K562 (cell line): Measurements from ENCODE around the gene ZDHHC6. TPM values are rescaled to one million over a fixed set of nuclear protein-coding genes. Genes with fewer than 3 reads are reported as not detected.

Experiments used
- ATAC-seq: fragments of 200-7000 bp; cut with Tn5 transposase; 3 replicates; pipeline ENCODE4 v1.9.1; 2020; ENCODE audit warnings: moderate library complexity
- BruUV-seq: library from RNA; stranded (reverse); fragments of 400-500 nt; replicated peaks from 2 replicates; lab custom pipeline; 2021; lab: Mats Ljungman, UMichigan
- CTCF ChIA-PET: fragments of 300-600 bp; formaldehyde crosslinking; extraction: SDS; loops from one replicate; lab custom pipeline; 2021; ENCODE audit warnings: low intra/inter-chr PET ratio; lab: Yijun Ruan, JAX
- POLR2A ChIA-PET: fragments of 300-600, 350-650 bp; sonication (Branson Sonifier 250); formaldehyde crosslinking; extraction: SDS; loops from one replicate; lab custom pipeline; 2021; ENCODE audit warnings: antibody characterized with exemption, inconsistent platforms; lab: Yijun Ruan, JAX
- DNase-seq, 4 experiments: peaks; one replicate each; pipeline versions ENCODE4 v3.0.0 to v3.0.0-alpha.2; 2011 to 2018; ENCODE audit warnings: low spot score in 3 of 4, mixed read lengths in 3 of 4; ENCODE audit errors: extremely low read depth in 1 of 4
- FAIRE-seq: peaks from 2 replicates; lab custom pipeline; 2011; peaks lifted over from hg19 to GRCh38; lab: Jason Lieb, UNC
- H2AFZ ChIP-seq: 2 replicates; pipeline ENCODE4 v1.6.0; 2011; ENCODE audit warnings: low read depth, low read length, control low read depth, inconsistent platforms
- H3K27ac ChIP-seq: fragments of 200-600 bp; 3 replicates; pipeline ENCODE4 v1.8.0; 2011; ENCODE audit warnings: low read depth, mild to moderate bottlenecking, control low read depth, inconsistent platforms, low read length, moderate library complexity, mixed read lengths; ENCODE audit errors: extremely low read depth
- H3K27me3 ChIP-seq, 2 experiments: fragments of 300-600 bp in 1 of 2; 2 replicates in 1 of 2; 3 replicates in 1 of 2; pipeline versions ENCODE4 v1.6.0 to v1.8.0; 2011; ENCODE audit warnings: inconsistent platforms in 2 of 2, low read length in 2 of 2, mild to moderate bottlenecking in 1 of 2, mixed read lengths in 1 of 2, moderate library complexity in 1 of 2; ENCODE audit not compliant: control insufficient read depth in 2 of 2, insufficient read depth in 2 of 2
- H3K36me3 ChIP-seq: fragments of 300-600 bp; 3 replicates; pipeline ENCODE4 v1.8.0; 2011; ENCODE audit warnings: mild to moderate bottlenecking, low read length, inconsistent platforms; ENCODE audit not compliant: control insufficient read depth, insufficient read depth
- H3K4me1 ChIP-seq, 2 experiments: fragments of 200-600 bp in 1 of 2; replicated peaks in 1 of 2; 2 replicates in 1 of 2; 3 replicates in 1 of 2; pipeline versions ENCODE4 v1.5.1 to v1.8.0; 2011; ENCODE audit warnings: inconsistent platforms in 2 of 2, low read length in 2 of 2, mild to moderate bottlenecking in 1 of 2, mixed read lengths in 1 of 2, moderate library complexity in 1 of 2; ENCODE audit not compliant: control insufficient read depth in 2 of 2, insufficient read depth in 2 of 2
- H3K4me2 ChIP-seq: 2 replicates; pipeline ENCODE4 v1.6.1; 2011; ENCODE audit warnings: low read length, control low read depth, inconsistent platforms, mixed read lengths; ENCODE audit not compliant: insufficient read depth
- H3K4me3 ChIP-seq: fragments of 200-600 bp; sonication (generic), shearing (Covaris generic); 2 replicates; pipeline ENCODE4 v1.5.1; 2016; ENCODE audit warnings: control low read depth, inconsistent platforms
- H3K79me2 ChIP-seq: fragments of 200-600 bp; 3 replicates; pipeline ENCODE4 v1.8.0; 2011; ENCODE audit warnings: low read length, inconsistent platforms; ENCODE audit not compliant: control insufficient read depth, insufficient read depth
- H3K9ac ChIP-seq, 2 experiments: 2 replicates each; pipeline versions ENCODE4 v1.6.0 to v1.6.1; 2011; ENCODE audit warnings: low read depth in 2 of 2, low read length in 2 of 2, control low read depth in 1 of 2, inconsistent platforms in 1 of 2, mild to moderate bottlenecking in 1 of 2, mixed read lengths in 1 of 2; ENCODE audit not compliant: insufficient read depth in 1 of 2
- H3K9me1 ChIP-seq: one replicate; pipeline ENCODE4 v1.6.0; 2011; ENCODE audit warnings: inconsistent platforms, mild to moderate bottlenecking, low read length, moderate library complexity; ENCODE audit not compliant: control insufficient read depth, insufficient read depth
- H3K9me3 ChIP-seq: replicated peaks from 2 replicates; pipeline ENCODE4 v1.5.1; 2011; ENCODE audit warnings: low read depth, low read length, inconsistent platforms; ENCODE audit not compliant: control insufficient read depth, insufficient read depth
- H4K20me1 ChIP-seq: replicated peaks from 2 replicates; pipeline ENCODE4 v1.6.1; 2011; ENCODE audit warnings: low read length, inconsistent platforms, mixed read lengths; ENCODE audit not compliant: control insufficient read depth, insufficient read depth
- MGA ChIP-seq: fragments of 450-650 bp; IDR thresholded peaks from 2 replicates; pipeline ENCODE4 v1.6.1; 2016; ENCODE audit warnings: mild to moderate bottlenecking, moderate library complexity
- NRF1 ChIP-seq, 2 experiments: fragments of 450-650 bp; IDR thresholded peaks in 1 of 2; conservative IDR thresholded peaks in 1 of 2; 2 replicates each; pipeline ENCODE4 v1.6.1; 2014; ENCODE audit warnings: mild to moderate bottlenecking in 2 of 2
- TRIM24 ChIP-seq, 2 experiments: fragments of 450-650 bp; IDR thresholded peaks; 2 replicates each; pipeline ENCODE4 v1.6.1; 2016
- USF2 ChIP-seq: sonication (generic); formaldehyde crosslinking; IDR thresholded peaks from 2 replicates; pipeline ENCODE4 v1.5.0; 2020; ENCODE audit warnings: missing genetic modification reagents
- ZBTB8A ChIP-seq: fragments of 450-650 bp; IDR thresholded peaks from 2 replicates; pipeline ENCODE4 v1.6.1; 2018; ENCODE audit warnings: mild to moderate bottlenecking, moderate library complexity; ENCODE audit not compliant: partially characterized antibody
- ZKSCAN3 ChIP-seq: fragments of 250-450 bp; sonication (Bioruptor Pico); IDR thresholded peaks from 2 replicates; pipeline ENCODE4 v1.4.0; 2020
- ZNF121 ChIP-seq: sonication (generic); formaldehyde crosslinking; conservative IDR thresholded peaks from 2 replicates; pipeline ENCODE4 v1.8.0; 2022; ENCODE audit warnings: missing genetic modification reagents
- ZNF263 ChIP-seq: sonication (generic); formaldehyde crosslinking; IDR thresholded peaks from 2 replicates; pipeline ENCODE4 v1.8.0; 2022; ENCODE audit warnings: mild to moderate bottlenecking, missing genetic modification reagents, borderline replicate concordance
- ZNF512 ChIP-seq: IDR thresholded peaks from 2 replicates; pipeline ENCODE4 v1.6.1; 2016; ENCODE audit warnings: missing genetic modification characterization, missing compliant biosample characterization
- WGBS: fragments of 100-300 bp; shearing (Covaris generic); methylation state at CpG from one replicate; pipeline ENCODE4 v1.1.6; 2016; ENCODE audit warnings: low coverage, mixed read lengths; ENCODE audit not compliant: insufficient coverage; ENCODE audit errors: missing lambda C conversion rate; 5-methylcytosine and 5-hydroxymethylcytosine counted together
- in situ Hi-C: fragments of 300-500 bp; cut with MboI; formaldehyde crosslinking; loops from 4 replicates; pipeline ENCODE4 v1.15.0; 2018; ENCODE audit warnings: inconsistent platforms, mixed read lengths
- intact Hi-C: fragments of 100-400 bp; cut with micrococcal nuclease; formaldehyde crosslinking; loops from 2 replicates; pipeline ENCODE4 v1.14.2; 2022
- polyA plus RNA-seq, 8 experiments: library from polyadenylated mRNA; depleted of rRNA in 4 of 8; stranded (reverse) in 5 of 8; unstranded in 3 of 8; fragments of >200 nt; fragmentation: Nextera tagmentation in 2 of 8; fragmentation: Illumina TruSeq in 1 of 8; extraction: Ambion mirVana in 2 of 8; extraction: Trizol in 1 of 8; gene quantifications; 2 replicates each; pipeline versions ENCODE4 v1.2.1 to v1.2.3, GENCODE V29; 2011 to 2014; ENCODE audit warnings: inconsistent platforms in 1 of 8, missing spikeins in 1 of 8
- total RNA-seq, 7 experiments: library from RNA; depleted of rRNA in 6 of 7; stranded (reverse); fragments of >200 nt in 6 of 7; fragmentation: Illumina TruSeq in 2 of 7; extraction: Trizol in 2 of 7; gene quantifications; 2 replicates each; pipeline versions ENCODE4 v1.2.1 to v1.2.3, GENCODE V29; 2011 to 2021; ENCODE audit warnings: low replicate concordance in 1 of 7

Gene ZDHHC6
- total and polyA plus RNA-seq, 9 of the 15 experiments (the other 6 are each of a cell fraction or from before 2014, with no cell fraction given), result 13.6 to 30.5 (median 21.5) TPM

GRCh38 chr10:112492736-112493135, 46.0 kb upstream of the ZDHHC6 start:
- CTCF ChIA-PET, result no interaction called here
- no TSS peak for BruUV-seq

More at GRCh38 chr10:112492736-112493135, 46.0 kb upstream of the ZDHHC6 start:
- Histone ChIP-seq H3K9me3 (no peaks in the 10 kb centered on the region), H3K4me3 (no peak overlapping the region), H4K20me1 (no peaks in the 10 kb centered on the region), H3K4me1 (no peaks in the 10 kb centered on the region; a peak in 1 of 5 replicates), H3K27ac (no peak overlapping the region), H3K4me2 (no peak overlapping the region), H3K27me3 (no peaks in the 10 kb centered on the region), H3K79me2 (no peaks in the 10 kb centered on the region), H3K9ac (no peak overlapping the region), H3K36me3 (no peaks in the 10 kb centered on the region), H2AFZ (no peak overlapping the region), H3K9me1 (no peaks in the 10 kb centered on the region)
- in situ Hi-C loops (no loop called here), intact Hi-C loops (no loop called here)
- WGBS, result 98% methylated on average over 6 of the region's 6 CpGs
- POLR2A ChIA-PET, result interaction anchor here (1.1 kb wide), 1 partner anchor 16 kb away, joined by 3 read pairs; no protein-coding TSS in a partner anchor
- no peak for ATAC-seq
- no peak for FAIRE-seq
- TF ChIP-seq NRF1 (conservative IDR thresholded peaks at IDR 0.05 in 1 of 2, IDR thresholded peaks at IDR 0.05 in 1 of 2) (no peak), MGA (no peak), ZBTB8A (no peak), ZNF512 (tag) (no peak), TRIM24 (IDR thresholded peaks at IDR 0.05) (no peak), ZNF263 (CRISPR knock-in tag) (no peak), USF2 (CRISPR knock-in tag) (no peak), ZKSCAN3 (CRISPR knock-in tag) (no peak), ZNF121 (CRISPR knock-in tag) (no peak)
- TF ChIP-seq, all 486 proteins: peak for 0
- DNase-seq, result no peak
